Activated naive CD4-positive, alpha-beta T cell (primary cell): ENCODE data around the gene ANKRD13B.

Source experiments
- DNase-seq, 4 experiments: peaks; one replicate each; lab custom pipeline; 2025; lab: John Stamatoyannopoulos, UW

The ANKRD13B gene

GRCh38 chr17:29616300-29617048, 23.5 kb downstream of the ANKRD13B start:
- DNase-seq, result no peak

- DNase-seq, result peak; percentile 70 to 84 (median 80)
Observed at GRCh38 chr17:29617125-29617480, 24.2 kb downstream of the ANKRD13B start.

- peak; percentile 72 to 83 (median 74) for DNase-seq
Observed at GRCh38 chr17:29617481-29618271, 24.7 kb downstream of the ANKRD13B start.

- no peak for DNase-seq
Observed at GRCh38 chr17:29618272-29619065, 25.5 kb downstream of the ANKRD13B start.

- no peak for DNase-seq
Observed at GRCh38 chr17:29619251-29619650, 26.3 kb downstream of the ANKRD13B start.

GRCh38 chr17:29620271-29620670, 27.3 kb downstream of the ANKRD13B start:
- DNase-seq, result no peak

GRCh38 chr17:29620779-29621500, 28.0 kb downstream of the ANKRD13B start:
- no peak for DNase-seq

GRCh38 chr17:29621751-29622194, 28.8 kb downstream of the ANKRD13B start:
- no peak for DNase-seq

GRCh38 chr17:29622337-29623282, 29.7 kb downstream of the ANKRD13B start, which contains the start of gene CORO6:
Gene CORO6, minus strand, starts transcription at chr17:29622912. Its CDS starts 1,491 bp downstream, at chr17:29621421.
- DNase-seq, result peak in 3 of 4 experiments; percentile 40 to 68 (median 42)

- DNase-seq, result no peak
Observed at GRCh38 chr17:29623283-29623647, 30.3 kb downstream of the ANKRD13B start.

- DNase-seq, result no peak
Observed at GRCh38 chr17:29624586-29624985, 31.7 kb downstream of the ANKRD13B start.

- no peak for DNase-seq
Observed at GRCh38 chr17:29625037-29625750, 32.3 kb downstream of the ANKRD13B start.

GRCh38 chr17:29627951-29628350, 35.0 kb downstream of the ANKRD13B start:
- no peak for DNase-seq

- no peak for DNase-seq
Observed at GRCh38 chr17:29628644-29629043, 35.7 kb downstream of the ANKRD13B start.

- DNase-seq, result no peak
Observed at GRCh38 chr17:29629839-29630238, 36.9 kb downstream of the ANKRD13B start.

- DNase-seq, result no peak
Observed at GRCh38 chr17:29630630-29631193, 37.8 kb downstream of the ANKRD13B start.

GRCh38 chr17:29633886-29634285, 41.0 kb downstream of the ANKRD13B start:
- DNase-seq, result no peak

- no peak for DNase-seq
Observed at GRCh38 chr17:29640413-29640812, 47.5 kb downstream of the ANKRD13B start.

GRCh38 chr17:29640981-29641642, 48.2 kb downstream of the ANKRD13B start:
- no peak for DNase-seq
